ENCODE results near the gene CCDC30.
"Not testable (repeated sequence)": the region's sequence is repeated elsewhere in the genome, so short reads cannot be mapped to it uniquely, and the experiment has no call there.

Gene CCDC30

DNA sequence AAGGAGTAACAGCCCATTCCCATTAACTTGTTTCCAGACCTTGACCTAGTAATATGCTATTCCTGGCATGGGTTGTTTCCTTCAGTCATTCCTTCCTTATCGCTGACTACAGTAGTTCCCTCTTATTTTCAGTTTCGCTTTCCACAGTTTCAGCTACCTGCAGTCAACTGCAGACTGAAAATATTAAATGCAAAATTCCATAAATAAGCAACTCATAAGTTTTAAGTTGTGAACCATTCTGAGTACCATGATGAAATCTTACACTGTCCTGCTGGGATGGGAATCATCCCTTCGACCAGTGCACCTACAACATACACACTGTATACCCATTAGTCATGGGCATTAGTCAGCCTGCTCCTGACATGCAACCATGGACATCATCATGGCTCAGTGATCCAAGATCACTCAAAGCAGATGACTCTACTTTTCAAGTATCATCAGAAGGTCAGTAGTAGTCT is 66.7 kb downstream of the CCDC30 start:
- DNase-seq (ENCODE audit: low read depth) = peak; percentile 62

GRCh38 chr1:42531043-42531442 is 68.0 kb downstream of the CCDC30 start:
- no peak for DNase-seq (ENCODE audit: low read depth)

DNA sequence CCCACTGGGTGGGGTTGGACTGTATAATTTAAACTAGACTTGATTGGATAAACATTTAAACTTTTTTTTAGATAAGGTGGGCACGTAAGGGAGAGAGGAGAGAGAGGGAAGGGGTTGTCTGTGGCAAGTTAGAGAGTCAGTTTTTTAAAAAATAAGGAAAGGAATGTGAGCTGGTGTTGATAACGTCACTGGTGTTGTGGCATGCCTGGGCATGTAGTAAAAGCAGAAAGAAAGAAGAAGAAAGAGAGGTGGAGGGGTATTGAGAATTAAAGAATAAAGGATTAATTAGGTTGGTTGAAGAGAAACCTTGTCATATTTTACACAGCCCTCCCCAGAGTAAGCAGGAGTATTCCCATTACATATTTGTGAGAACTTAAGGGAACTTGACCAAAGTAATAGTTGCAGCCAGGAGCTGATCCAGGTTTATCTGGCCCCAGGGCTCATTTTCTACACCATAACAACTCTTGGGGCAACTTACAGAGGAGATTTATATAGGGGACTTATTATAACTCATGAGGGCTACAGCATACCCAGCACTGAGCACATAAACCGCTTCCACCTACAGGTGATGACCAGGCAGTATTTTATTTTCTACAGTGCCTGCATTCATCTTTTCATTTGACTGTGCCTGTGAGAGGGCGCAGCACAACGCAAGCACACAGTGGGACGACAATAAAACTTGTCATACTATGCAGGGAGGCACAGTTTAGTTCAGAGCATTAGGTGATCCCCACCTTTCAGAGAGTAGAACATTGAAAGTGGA is 70.2 kb downstream of the CCDC30 start:
- peak; percentile 5 for DNase-seq (ENCODE audit: low read depth)

DNA sequence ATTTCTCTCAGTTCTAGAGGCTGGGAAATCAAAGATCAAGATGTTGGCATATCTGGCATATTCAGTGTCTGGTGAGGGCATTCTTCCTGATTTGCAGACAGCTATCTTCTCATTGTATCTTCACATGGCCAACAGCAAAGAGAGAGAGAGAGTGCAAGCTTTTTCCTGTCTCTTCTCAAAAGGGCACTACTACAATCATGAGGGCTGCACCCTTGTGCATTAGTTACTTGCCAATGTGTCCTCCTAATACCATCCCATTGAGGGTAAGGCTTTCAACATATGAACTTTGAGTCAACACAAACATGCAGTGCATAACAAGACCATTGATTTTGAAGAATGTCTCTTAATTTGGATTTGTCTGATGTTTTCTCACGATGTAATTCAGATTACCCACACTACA is 78.0 kb downstream of the CCDC30 start:
- DNase-seq (ENCODE audit: low read depth) = no peak

DNA sequence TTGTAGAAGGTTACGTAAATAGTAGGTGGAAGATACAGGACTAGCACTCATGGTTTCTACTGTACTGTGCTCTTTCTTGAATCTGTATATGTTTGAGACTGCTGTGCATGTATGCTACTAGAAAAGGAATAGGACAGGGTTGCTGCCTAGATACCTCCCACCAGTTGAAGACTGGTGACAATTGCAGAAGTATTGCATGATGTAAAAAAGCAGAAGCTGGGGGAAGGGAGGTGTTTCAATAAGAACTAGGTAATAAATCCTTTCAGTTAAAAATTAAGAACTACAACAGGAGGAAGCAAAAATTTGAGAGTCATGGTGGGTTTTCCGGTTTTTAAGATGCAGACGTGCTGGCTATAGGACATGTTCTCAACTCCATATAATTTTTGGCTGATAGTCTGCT is 88.1 kb downstream of the CCDC30 start:
- no peak for DNase-seq (ENCODE audit: low read depth)

GRCh38 chr1:42551590-42551989 is 88.5 kb downstream of the CCDC30 start:
- DNase-seq (ENCODE audit: low read depth) = no peak

GRCh38 chr1:42552636-42553035 is 89.5 kb downstream of the CCDC30 start:
- DNase-seq (ENCODE audit: low read depth) = no peak

GRCh38 chr1:42557230-42557851 is 94.3 kb downstream of the CCDC30 start:
- DNase-seq (ENCODE audit: low read depth) = no peak

DNA sequence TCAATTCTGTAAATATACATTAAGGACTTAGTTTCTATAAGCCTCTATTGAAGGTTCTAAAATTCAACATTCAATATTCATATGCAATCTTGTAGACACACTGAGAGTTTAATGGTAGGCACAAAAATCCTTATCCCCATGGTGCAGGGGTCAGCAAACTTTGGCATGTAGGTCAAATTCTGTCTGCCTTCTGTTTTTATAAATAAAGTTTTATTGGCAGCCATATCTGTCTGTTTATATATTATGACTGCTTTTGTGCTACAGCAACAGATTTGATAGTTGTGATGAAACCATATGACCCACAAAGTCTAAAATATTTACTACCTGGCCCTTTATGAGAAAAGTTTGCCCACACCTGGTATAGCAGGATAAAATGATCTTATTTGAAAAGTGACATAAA is 104.0 kb downstream of the CCDC30 start:
- no peak for DNase-seq (ENCODE audit: low read depth)

DNA sequence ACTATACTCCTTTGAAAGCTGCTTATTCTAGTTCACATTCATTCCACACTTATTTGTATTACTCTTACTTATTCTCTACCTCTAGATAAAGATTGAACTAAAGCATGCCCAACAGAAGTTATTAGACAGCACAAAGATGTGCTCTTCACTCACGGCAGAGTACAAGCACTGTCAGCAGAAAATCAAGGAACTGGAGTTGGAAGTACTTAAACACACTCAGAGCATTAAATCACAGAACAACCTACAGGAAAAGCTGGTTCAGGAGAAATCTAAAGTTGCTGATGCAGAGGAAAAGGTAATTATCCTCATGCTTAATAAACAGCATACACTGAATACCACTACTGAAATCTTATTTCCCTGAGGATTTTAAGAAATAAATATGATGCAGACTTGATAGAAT is 113.8 kb downstream of the CCDC30 start:
- DNase-seq (ENCODE audit: low read depth) = no peak

DNA sequence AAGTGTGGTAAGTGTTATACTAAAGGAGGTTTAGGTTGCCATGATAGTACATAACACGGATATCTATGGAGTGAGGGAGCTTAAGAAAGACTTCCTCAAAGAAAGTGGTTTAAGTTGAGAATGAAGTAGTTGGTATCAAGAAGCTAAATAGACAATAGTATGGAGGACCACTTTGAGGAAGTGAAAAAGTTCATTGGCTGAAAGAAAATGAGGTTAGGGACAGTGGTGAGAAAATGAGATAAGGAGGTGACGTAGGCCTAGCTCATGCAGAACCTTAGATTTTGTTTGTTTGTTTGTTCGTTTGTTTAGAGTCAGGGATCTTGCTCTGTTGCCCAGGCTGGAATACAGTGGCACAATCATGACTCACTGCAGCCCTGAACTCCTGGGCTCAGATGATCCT is 122.9 kb downstream of the CCDC30 start:
- no peak for DNase-seq (ENCODE audit: low read depth)

GRCh38 chr1:42587753-42588152 is 124.7 kb downstream of the CCDC30 start:
- no peak for DNase-seq (ENCODE audit: low read depth)

DNA sequence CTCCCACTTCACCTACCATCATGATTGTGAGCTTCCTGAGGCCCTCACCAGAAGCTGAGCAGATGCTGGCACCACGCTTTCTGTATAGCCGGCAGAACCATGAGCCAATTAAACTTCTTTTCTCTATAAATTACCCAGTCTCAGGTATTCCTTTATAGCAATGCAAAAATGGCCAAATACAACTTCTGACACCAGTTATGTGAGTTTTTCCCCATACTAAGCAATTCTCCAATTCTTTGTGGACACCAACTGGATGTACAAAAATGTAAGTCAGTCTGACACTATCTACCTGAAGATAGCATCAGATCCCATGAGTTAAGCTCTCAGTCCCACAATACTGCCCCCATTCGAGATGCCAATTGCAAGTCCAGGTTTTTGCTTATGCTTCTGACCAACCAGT is 129.7 kb downstream of the CCDC30 start:
- no peak for DNase-seq (ENCODE audit: low read depth)

GRCh38 chr1:42593486-42594100 is 130.5 kb downstream of the CCDC30 start:
- no peak for DNase-seq (ENCODE audit: low read depth)

- no peak for DNase-seq (ENCODE audit: low read depth)
Observed at GRCh38 chr1:42601472-42601871, 138.4 kb downstream of the CCDC30 start.

- DNase-seq (ENCODE audit: low read depth) = no peak
Observed at GRCh38 chr1:42613803-42614131, 150.7 kb downstream of the CCDC30 start.

DNA sequence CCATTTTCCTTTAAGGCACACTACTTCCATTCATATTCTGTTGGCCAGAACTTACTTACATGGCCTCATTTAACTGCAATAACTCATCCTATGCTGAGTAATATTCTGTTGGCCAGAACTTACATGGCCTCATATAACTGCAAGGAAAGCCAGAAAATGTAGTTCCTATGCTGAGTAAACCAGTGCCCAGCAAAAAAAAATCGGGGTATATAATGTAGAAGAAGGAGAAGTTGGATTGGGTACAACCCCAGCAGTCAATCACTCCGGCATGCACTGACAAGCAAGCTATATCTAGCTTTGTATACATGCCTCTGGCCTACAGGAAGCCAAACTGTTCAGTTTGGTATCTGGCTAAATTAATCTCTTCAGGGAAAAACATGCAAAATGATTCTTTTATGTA is 155.8 kb downstream of the CCDC30 start:
- no peak for DNase-seq (ENCODE audit: low read depth)

GRCh38 chr1:42620307-42620706 is 157.2 kb downstream of the CCDC30 start:
- no peak for DNase-seq (ENCODE audit: low read depth)

- DNase-seq (ENCODE audit: low read depth) = not testable (repeated sequence)
Observed at GRCh38 chr1:42621180-42621579, 158.1 kb downstream of the CCDC30 start.

DNA sequence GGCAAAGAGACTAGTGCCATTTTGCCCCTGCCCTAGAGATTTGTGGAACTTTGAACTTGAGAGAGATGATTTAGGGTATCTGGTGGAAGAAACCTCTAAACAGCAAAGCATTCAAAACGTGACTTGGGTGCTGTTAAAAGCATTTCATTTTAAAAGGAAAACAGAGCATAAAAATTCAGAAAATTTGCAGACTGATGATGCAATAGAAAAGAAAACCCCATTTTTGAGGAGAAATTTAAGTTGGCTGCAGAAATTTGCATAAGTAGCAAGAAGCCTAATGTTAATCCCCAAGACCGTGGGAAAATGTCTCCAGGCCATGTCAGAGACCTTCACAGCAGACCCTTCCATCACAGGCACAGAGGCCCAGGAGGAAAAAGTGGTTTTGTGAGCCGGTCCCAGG is 164.1 kb downstream of the CCDC30 start:
- DNase-seq (ENCODE audit: low read depth) = not testable (repeated sequence)

DNA sequence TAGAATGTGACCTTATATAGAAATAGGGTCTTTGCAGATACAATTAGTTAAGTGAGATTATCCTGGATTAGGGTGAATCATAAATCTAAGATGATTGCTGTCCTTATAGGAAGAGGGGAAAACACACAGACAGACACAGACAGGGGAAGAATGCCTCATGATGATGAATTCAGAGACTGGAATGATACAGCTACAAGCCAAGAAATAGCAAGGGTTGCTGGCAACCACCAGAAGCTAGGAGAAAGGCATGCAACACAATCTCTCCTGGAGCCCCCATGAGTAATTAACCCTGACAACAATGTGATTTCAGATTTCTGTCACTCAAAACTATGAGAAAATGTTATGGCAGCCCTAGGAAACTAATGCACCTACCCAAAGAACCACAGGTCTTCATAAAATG is 176.0 kb downstream of the CCDC30 start:
- DNase-seq (ENCODE audit: low read depth) = peak; percentile 74

DNA sequence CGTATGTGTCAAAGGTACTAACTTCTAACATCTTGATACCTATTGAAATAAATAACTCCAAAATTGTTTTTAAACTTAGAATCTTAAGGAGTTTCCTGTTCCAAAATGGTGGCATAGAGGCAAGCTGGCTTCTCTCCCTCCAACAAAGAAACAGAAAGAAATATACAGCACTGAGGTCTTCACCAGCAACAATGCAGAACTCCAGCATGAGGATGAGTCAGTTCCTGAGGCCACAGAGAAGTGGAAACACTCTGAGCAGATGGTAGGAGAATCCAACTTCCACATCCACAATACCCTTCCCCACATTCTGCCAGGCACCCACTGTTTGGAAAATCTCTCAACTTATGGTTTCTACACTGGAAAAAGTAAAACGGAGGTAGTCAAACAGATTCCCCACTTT is 183.0 kb downstream of the CCDC30 start:
- peak; percentile 34 for DNase-seq (ENCODE audit: low read depth)

DNA sequence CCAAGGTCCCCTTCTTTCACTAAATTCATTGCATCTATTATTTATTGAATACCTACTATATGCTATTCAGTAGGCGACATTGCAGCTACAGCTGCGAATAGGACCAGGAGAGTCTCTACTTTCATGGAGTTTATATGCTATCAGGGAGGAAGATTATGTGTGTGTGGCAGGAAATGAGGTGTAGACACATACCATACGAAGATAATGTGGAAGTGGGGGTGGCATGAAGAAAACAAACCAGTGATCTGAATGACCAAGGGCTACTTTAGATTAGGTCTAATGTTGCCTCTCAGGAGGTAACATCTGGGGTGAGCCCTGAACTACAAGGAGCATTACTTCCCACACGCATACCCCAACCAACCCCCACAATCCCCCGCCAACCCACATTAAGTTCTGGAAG is 194.1 kb downstream of the CCDC30 start:
- no peak for DNase-seq (ENCODE audit: low read depth)
